GM23338 (cell line): Measurements from ENCODE around the gene MCM7.

Experiments
- EZH2 ChIP-seq: fragments of 200-600 bp; sonication (generic); IDR thresholded peaks from one replicate; pipeline ENCODE4 v1.8.0; 2017; ENCODE audit warnings: antibody characterized with exemption, mild to moderate bottlenecking, low read depth; ENCODE audit not compliant: unreplicated experiment
- EZH2phosphoT487 ChIP-seq: fragments of 200-600 bp; sonication (generic); IDR thresholded peaks from one replicate; pipeline ENCODE4 v1.8.1; 2018; ENCODE audit warnings: antibody characterized with exemption; ENCODE audit not compliant: unreplicated experiment
- POLR2AphosphoS5 ChIP-seq: IDR thresholded peaks from 2 replicates; pipeline ENCODE4 v1.6.1; 2016; ENCODE audit warnings: antibody characterized with exemption, low read depth
- TF ChIP-seq, protein P1 (sequence below), 2 experiments: fragments of 200-600 bp in 1 of 2; sonication (generic) in 1 of 2; conservative IDR thresholded peaks; 2 replicates each; pipeline versions ENCODE4 v1.5.1 to v1.6.1; 2016 to 2017; ENCODE audit warnings: antibody characterized with exemption in 2 of 2, low read depth in 2 of 2, mild to moderate bottlenecking in 2 of 2, moderate library complexity in 1 of 2

DNA sequence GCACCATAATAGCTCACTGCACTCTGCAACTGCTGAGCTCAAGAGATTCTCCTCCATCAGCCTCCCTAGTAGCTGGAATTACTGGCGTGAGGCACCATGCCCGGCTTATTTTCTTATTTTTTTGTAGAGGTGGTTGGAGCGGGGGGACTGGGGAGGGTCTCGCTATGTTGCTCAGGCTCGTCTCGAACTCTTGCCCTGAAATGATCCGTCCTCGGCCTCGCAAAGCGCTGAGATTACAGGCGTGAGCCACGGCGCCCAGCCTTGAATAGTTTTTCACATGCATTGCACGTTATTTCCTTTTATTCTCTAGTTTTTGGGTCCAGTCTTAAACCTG is 47.0 kb upstream of the MCM7 start:
- TF ChIP-seq POLR2AphosphoS5 = no peak
- TF ChIP-seq, protein P1, sequence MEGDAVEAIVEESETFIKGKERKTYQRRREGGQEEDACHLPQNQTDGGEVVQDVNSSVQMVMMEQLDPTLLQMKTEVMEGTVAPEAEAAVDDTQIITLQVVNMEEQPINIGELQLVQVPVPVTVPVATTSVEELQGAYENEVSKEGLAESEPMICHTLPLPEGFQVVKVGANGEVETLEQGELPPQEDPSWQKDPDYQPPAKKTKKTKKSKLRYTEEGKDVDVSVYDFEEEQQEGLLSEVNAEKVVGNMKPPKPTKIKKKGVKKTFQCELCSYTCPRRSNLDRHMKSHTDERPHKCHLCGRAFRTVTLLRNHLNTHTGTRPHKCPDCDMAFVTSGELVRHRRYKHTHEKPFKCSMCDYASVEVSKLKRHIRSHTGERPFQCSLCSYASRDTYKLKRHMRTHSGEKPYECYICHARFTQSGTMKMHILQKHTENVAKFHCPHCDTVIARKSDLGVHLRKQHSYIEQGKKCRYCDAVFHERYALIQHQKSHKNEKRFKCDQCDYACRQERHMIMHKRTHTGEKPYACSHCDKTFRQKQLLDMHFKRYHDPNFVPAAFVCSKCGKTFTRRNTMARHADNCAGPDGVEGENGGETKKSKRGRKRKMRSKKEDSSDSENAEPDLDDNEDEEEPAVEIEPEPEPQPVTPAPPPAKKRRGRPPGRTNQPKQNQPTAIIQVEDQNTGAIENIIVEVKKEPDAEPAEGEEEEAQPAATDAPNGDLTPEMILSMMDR (conservative IDR thresholded peaks at IDR 0.05; ENCODE audit: low read depth in 2 of 2) = no peak
- no peak for TF ChIP-seq EZH2phosphoT487
- no peak for TF ChIP-seq EZH2
